GM10266 (cell line): ENCODE measurements around the gene DIAPH3.

ENCODE experiments used
- DNase-seq: peaks from one replicate; pipeline ENCODE4 v3.0.0; 2012; ENCODE audit errors: extremely low spot score
- CTCF ChIP-seq: IDR thresholded peaks from 2 replicates; pipeline ENCODE4 v1.5.1; 2012; ENCODE audit warnings: mild to moderate bottlenecking, low read depth; ENCODE audit not compliant: control insufficient read depth, insufficient read depth; ENCODE audit errors: missing control alignments

The DIAPH3 gene

GRCh38 chr13:60165391-60166099 lies 1.8 kb upstream of the DIAPH3 start:
- no peak for DNase-seq
- TF ChIP-seq CTCF: no peak

- no peak for TF ChIP-seq CTCF
- DNase-seq: peak; percentile 9
Observed at GRCh38 chr13:60164234-60164889, 634 bp upstream of the DIAPH3 start.

- no peak for DNase-seq
- no peak for TF ChIP-seq CTCF
Observed at GRCh38 chr13:60162096-60162495, 1.6 kb downstream of the DIAPH3 start.

- DNase-seq: no peak
- no peak for TF ChIP-seq CTCF
Observed at GRCh38 chr13:60158321-60158801, 5.4 kb downstream of the DIAPH3 start.

- no peak for DNase-seq
- TF ChIP-seq CTCF: no peak
Observed at GRCh38 chr13:60155978-60156377, 7.8 kb downstream of the DIAPH3 start.

- TF ChIP-seq CTCF: no peak
- no peak for DNase-seq
Observed at GRCh38 chr13:60152904-60153303, 10.8 kb downstream of the DIAPH3 start.

GRCh38 chr13:60152114-60152513 lies 11.6 kb downstream of the DIAPH3 start:
- no peak for DNase-seq
- TF ChIP-seq CTCF: no peak
